ENCODE measurements around the gene RPS8.

Gene RPS8

GRCh38 chr1:44785029-44785380, 9.7 kb downstream of the RPS8 start:
- H2AFZ ChIP-seq: no peak overlapping the region
- H3K36me3 ChIP-seq (ENCODE audit: control insufficient read depth, insufficient read depth, low read length): no peaks in the 10 kb centered on the region
- no peak for TF ChIP-seq CTCF (IDR thresholded peaks at IDR 0.05)
- no peak overlapping the region for H3K4me3 ChIP-seq (ENCODE audit: low read depth, low read length)
- H3K27me3 ChIP-seq (ENCODE audit: control insufficient read depth, insufficient read depth, low read length): no peaks in the 10 kb centered on the region
- no peak overlapping the region for H3K9ac ChIP-seq
- no peaks in the 10 kb centered on the region for H3K9me3 ChIP-seq (ENCODE audit: control insufficient read depth, low read length)
- H3K27ac ChIP-seq: no peak overlapping the region
- peaks cover 5% of the 10 kb centered on the region for H3K4me1 ChIP-seq
- H3K4me2 ChIP-seq (ENCODE audit: low read length): no peak overlapping the region
- no peaks in the 10 kb centered on the region for H3K79me2 ChIP-seq

- H3K27ac ChIP-seq: no peak overlapping the region
- H3K4me2 ChIP-seq (ENCODE audit: low read length): peak overlapping the region; percentile 93
- peaks cover 5% of the 10 kb centered on the region for H3K4me1 ChIP-seq
- H3K4me3 ChIP-seq (ENCODE audit: low read depth, low read length): peak overlapping the region; percentile 47
- H3K36me3 ChIP-seq (ENCODE audit: control insufficient read depth, insufficient read depth, low read length): no peaks in the 10 kb centered on the region
- H3K27me3 ChIP-seq (ENCODE audit: control insufficient read depth, insufficient read depth, low read length): no peaks in the 10 kb centered on the region
- H3K9me3 ChIP-seq (ENCODE audit: control insufficient read depth, low read length): no peaks in the 10 kb centered on the region
- H2AFZ ChIP-seq: peak overlapping the region; percentile 85
- H3K79me2 ChIP-seq: no peaks in the 10 kb centered on the region
- TF ChIP-seq CTCF (IDR thresholded peaks at IDR 0.05): no peak
- no peak overlapping the region for H3K9ac ChIP-seq
Observed at GRCh38 chr1:44785501-44786137, 10.3 kb downstream of the RPS8 start.

- Histone ChIP-seq H3K9ac (no peak overlapping the region), H3K36me3 (ENCODE audit: control insufficient read depth, insufficient read depth, low read length) (no peaks in the 10 kb centered on the region), H3K79me2 (no peaks in the 10 kb centered on the region), H3K4me1 (peaks cover 5% of the 10 kb centered on the region), H3K27me3 (ENCODE audit: control insufficient read depth, insufficient read depth, low read length) (no peaks in the 10 kb centered on the region), H3K27ac (no peak overlapping the region), H3K4me2 (ENCODE audit: low read length) (peak overlapping the region; percentile 93), H3K9me3 (ENCODE audit: control insufficient read depth, low read length) (no peaks in the 10 kb centered on the region), H2AFZ (peak overlapping the region; percentile 85), H3K4me3 (ENCODE audit: low read depth, low read length) (peak overlapping the region; percentile 47)
- peak; percentile 82 for TF ChIP-seq CTCF (IDR thresholded peaks at IDR 0.05)
Observed at GRCh38 chr1:44786138-44786840, 10.9 kb downstream of the RPS8 start.

GRCh38 chr1:44786841-44787426, 11.6 kb downstream of the RPS8 start:
- no peak overlapping the region for H3K4me3 ChIP-seq (ENCODE audit: low read depth, low read length)

More at GRCh38 chr1:44786841-44787426, 11.6 kb downstream of the RPS8 start:
- peak overlapping the region; percentile 85 for H2AFZ ChIP-seq
- H3K27ac ChIP-seq: no peak overlapping the region
- H3K4me2 ChIP-seq (ENCODE audit: low read length): peak overlapping the region; percentile 93
- H3K27me3 ChIP-seq (ENCODE audit: control insufficient read depth, insufficient read depth, low read length): no peaks in the 10 kb centered on the region
- TF ChIP-seq CTCF (IDR thresholded peaks at IDR 0.05): no peak
- H3K36me3 ChIP-seq (ENCODE audit: control insufficient read depth, insufficient read depth, low read length): no peaks in the 10 kb centered on the region
- H3K9me3 ChIP-seq (ENCODE audit: control insufficient read depth, low read length): no peaks in the 10 kb centered on the region
- no peaks in the 10 kb centered on the region for H3K79me2 ChIP-seq
- H3K9ac ChIP-seq: no peak overlapping the region
- H3K4me1 ChIP-seq: peaks cover 5% of the 10 kb centered on the region
